IPS-NIHi11 (cell line): ENCODE results near the gene FGFRL1.

ENCODE experiments used
- DNase-seq: peaks from one replicate; pipeline ENCODE4 v3.0.0; 2012; ENCODE audit warnings: mixed read lengths, low spot score

FGFRL1 gene

GRCh38 chr4:1040344-1041146 lies 29.1 kb downstream of the FGFRL1 start:
- no peak for DNase-seq

GRCh38 chr4:1041147-1041935 lies 29.9 kb downstream of the FGFRL1 start:
- no peak for DNase-seq

- no peak for DNase-seq
Measured at GRCh38 chr4:1041936-1042330, 30.5 kb downstream of the FGFRL1 start.

GRCh38 chr4:1042352-1043055 lies 31.1 kb downstream of the FGFRL1 start:
- DNase-seq: no peak

GRCh38 chr4:1043162-1043561 lies 31.7 kb downstream of the FGFRL1 start:
- DNase-seq: no peak

GRCh38 chr4:1043651-1044468 lies 32.4 kb downstream of the FGFRL1 start:
- DNase-seq: peak; percentile 60

- DNase-seq: no peak
Measured at GRCh38 chr4:1044469-1045192, 33.2 kb downstream of the FGFRL1 start.

GRCh38 chr4:1045193-1045594 lies 33.8 kb downstream of the FGFRL1 start:
- DNase-seq: no peak

- DNase-seq: no peak
Measured at GRCh38 chr4:1045595-1046201, 34.3 kb downstream of the FGFRL1 start.

- peak; percentile 53 for DNase-seq
Measured at GRCh38 chr4:1046581-1047011, 35.2 kb downstream of the FGFRL1 start.

- peak; percentile 33 for DNase-seq
Measured at GRCh38 chr4:1047106-1047975, 35.9 kb downstream of the FGFRL1 start.

GRCh38 chr4:1047976-1048772 lies 36.7 kb downstream of the FGFRL1 start:
- DNase-seq: peak; percentile 28

GRCh38 chr4:1048773-1049590 lies 37.6 kb downstream of the FGFRL1 start:
- no peak for DNase-seq

GRCh38 chr4:1049591-1049905 lies 38.1 kb downstream of the FGFRL1 start:
- DNase-seq: no peak

GRCh38 chr4:1050486-1051213 lies 39.2 kb downstream of the FGFRL1 start:
- no peak for DNase-seq

GRCh38 chr4:1051472-1051871 lies 40.0 kb downstream of the FGFRL1 start:
- DNase-seq: no peak

GRCh38 chr4:1052231-1052671 lies 40.8 kb downstream of the FGFRL1 start:
- no peak for DNase-seq
